ENCODE data around the gene PAPPA2.

PAPPA2 gene

DNA sequence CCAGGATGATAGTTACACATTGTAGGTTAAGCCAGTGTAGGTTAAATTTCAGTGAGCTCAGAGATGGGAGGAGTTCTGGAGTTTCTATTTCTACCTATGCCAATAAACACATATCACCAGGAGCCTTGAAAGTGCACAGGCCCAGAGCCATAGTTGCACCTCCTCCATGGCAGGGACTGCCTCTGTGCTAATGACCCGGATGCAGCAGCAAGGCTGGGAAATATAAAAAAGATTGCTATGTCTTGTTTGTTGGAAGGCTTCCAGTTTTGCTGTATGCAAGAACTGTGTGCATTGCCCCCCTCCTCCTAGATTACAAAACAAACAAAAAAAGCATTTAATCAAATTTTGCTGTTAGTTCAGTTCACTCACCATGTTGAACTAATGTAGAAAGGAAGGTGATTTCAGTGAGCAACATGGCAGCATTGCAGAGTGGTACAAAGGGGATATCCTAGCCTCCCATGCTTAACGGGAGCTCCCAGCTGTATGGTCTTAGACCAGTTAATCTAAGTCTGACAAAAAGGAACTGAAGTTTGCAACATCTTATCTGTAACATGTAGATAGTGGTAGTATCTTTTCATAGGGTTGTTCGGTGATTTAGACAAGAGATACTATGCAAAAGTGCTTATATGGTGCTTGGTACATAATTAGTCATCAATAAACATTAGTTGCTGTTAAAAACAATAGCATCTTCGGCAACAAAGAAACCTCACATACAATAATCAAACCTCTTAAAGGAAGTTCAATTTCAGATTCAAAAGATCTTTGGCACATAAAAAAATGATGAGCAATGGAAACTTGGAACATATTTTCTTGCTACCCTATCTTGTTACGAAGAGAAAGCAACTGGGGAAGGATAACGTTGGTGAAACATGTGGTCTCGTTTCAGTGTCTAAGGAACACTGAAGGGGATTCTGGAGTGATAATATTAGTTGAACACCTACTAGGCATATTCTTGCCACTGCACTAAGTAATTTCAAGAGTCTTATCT, 392.1 kb downstream of the PAPPA2 start:
- no peak for DNase-seq (ENCODE audit: low spot score)

DNA sequence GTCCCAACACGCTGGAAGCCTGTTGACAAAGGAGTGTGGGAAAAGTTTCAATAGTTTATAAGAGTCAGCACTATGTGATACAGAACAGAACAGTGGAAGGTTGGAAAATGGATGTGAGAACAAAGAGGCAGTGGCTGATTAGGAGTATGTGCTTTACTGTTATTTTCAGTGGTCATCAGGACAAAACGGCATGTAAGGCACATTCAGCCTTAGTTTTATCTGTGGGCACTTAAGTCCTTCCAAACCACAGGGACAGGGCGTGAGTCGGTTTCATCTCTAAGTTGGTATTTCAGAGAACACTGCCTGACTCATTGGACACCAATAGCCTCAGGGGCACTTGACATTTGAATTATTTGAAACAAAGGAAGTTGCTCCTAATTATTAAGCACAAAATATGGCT, 394.7 kb downstream of the PAPPA2 start:
- DNase-seq (ENCODE audit: low spot score): no peak

DNA sequence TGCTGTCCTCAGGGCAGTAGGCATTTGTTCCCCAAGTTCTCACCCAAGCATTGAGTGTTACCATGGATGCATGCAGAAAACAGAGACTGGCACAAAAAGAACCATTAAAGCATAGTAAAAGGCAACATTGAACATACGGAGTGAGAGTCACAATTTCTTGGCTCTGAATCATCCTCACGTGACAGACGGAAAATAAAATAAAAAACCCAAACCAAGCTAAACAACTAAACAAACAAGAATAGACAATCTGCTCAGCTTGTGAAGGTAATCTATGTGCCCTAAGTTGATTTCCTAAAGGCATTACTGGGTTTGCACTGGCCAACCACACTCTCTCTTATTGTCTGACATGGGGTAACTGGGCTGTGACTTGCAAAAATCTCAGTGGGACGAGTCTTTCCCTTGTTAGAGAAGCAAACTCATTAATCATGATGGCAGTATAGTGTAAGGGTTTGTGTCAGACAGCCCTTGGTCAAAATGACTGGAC, 395.5 kb downstream of the PAPPA2 start:
- DNase-seq (ENCODE audit: low spot score): no peak

DNA sequence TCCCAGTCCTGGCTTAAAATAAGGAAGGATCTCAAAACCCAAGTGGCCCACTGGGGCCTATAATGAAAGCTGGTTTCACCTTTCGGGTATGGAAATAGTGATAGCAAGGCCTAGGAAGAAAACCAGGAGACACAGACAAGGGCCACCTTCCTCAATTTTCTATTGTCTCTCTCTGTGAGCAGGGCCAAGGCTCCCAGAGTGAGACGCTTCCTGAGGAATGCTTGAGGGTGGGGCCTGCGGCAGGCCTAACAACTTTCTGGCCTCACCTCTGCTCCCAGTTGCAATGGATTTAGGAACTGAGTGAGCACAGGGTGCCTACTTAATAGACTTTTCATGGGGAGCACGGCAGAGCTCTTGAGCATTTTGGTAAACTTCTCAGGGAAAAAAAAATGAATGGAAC, 400.6 kb downstream of the PAPPA2 start:
- no peak for DNase-seq (ENCODE audit: low spot score)

DNA sequence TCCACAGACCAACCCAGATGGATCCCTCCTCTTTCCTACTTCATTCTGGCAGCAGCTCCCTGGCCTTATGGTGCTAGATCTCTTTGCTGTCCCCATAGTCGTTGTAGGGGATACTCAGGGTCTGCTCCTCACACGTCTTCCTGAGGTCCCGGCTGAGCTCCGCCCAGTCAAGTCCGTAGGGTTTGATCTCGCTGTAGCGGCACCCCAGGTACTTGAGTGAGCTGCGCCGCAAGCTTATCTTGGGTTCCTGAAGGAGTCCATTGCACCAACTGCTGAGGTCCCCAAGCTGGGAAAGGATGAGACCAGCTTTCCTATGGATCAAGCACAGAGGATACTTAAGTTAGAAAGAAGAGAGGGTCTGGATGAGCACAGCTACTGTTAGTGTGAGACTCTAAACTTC, 401.2 kb downstream of the PAPPA2 start:
- no peak for DNase-seq (ENCODE audit: low spot score)

DNA sequence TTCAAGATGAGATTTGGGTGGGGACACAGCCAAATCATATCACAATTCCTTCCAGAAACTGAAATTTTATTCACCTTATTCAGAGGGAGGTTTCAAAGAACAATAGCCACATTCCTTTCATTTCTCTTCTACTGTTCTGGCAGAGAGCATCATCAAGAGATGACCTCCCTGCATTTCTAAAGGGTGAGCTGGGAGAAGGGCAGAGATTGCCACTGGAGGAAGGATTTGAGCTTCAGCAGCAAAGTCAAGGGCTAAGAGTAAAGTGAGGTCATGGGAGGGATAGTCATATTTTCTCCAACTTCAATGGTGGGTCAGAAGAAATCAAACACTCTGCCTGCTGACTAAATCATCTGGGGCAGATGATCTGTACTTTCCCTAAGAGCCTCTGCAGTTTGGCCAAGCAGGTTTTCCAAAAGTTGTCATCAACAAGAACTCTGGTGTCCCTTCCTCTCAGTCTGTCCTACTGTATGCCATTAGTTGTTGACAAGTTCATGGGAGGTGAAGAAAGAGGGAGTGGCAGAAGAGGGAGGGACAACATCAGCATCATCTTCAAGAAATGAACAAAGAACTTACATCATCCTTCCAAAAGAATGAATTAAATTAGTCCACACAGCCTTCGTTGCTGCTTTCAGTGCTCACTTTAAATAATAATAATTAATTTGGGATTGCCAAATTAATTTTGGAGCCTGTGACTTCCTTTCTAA, 403.2 kb downstream of the PAPPA2 start:
- no peak for DNase-seq (ENCODE audit: low spot score)

DNA sequence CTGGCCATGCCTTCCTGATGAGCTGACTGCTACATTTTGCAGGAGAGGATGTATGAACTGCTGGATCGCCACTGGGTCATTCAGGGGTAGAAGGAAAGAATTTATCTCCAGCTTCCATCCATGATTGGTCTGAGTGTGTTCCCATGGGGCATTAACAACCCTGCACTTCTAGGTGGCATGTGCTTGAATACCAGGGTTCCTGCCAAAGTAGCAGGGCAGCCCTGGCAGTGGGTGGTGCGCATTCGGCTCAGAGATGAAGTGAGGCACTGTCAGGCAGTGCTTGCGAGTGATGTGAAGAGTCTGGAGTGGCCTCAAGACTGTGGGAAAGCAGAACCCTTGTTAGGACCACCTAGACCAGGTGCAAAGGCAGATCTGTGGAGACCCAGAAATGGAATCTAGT, 406.6 kb downstream of the PAPPA2 start:
- DNase-seq (ENCODE audit: low spot score): no peak

DNA sequence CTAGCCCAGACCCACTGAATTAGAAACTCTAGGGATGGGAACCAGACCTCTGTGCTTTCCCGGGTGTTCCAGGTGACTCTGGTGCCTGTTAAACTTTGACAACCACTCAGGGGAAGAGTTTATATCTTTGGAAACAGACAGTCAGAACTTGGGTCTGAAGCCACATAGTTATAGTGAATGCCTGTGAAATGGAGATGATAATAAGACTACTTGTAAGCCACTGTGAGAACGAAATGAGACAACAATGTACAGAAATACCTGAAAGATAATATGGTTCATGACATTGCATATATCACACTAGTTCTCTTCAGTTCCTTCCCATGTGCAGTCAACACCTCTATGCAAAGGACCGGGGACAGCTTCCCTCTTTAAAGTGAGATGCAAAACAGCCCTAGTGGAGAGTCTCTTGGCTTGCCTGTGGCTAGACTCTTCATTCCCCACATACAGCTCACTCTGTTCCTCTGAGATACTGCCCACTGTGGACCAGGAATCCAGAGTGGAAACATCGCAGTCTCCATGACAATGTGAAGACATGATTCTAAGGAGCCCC, 414.1 kb downstream of the PAPPA2 start:
- DNase-seq (ENCODE audit: low spot score): no peak

DNA sequence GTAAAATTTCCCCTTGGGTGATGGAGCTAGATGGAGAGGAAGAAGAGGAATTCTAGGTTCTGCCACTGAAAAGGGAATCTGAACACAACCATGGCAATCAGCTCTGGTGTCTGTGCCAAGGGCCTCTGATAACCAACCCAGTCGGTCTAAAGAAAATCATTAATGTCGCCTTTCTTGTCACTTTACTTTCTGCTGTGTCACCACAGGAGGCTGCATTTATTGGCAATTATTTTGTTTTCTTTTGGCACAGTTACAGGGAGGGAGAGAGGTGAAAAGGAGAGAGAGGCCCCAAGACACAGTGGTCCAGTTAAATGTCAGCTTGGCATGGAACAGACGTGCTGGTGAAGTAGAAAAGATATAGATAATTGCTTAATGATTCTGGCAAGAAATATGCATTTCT, 414.6 kb downstream of the PAPPA2 start:
- DNase-seq (ENCODE audit: low spot score): no peak

DNA sequence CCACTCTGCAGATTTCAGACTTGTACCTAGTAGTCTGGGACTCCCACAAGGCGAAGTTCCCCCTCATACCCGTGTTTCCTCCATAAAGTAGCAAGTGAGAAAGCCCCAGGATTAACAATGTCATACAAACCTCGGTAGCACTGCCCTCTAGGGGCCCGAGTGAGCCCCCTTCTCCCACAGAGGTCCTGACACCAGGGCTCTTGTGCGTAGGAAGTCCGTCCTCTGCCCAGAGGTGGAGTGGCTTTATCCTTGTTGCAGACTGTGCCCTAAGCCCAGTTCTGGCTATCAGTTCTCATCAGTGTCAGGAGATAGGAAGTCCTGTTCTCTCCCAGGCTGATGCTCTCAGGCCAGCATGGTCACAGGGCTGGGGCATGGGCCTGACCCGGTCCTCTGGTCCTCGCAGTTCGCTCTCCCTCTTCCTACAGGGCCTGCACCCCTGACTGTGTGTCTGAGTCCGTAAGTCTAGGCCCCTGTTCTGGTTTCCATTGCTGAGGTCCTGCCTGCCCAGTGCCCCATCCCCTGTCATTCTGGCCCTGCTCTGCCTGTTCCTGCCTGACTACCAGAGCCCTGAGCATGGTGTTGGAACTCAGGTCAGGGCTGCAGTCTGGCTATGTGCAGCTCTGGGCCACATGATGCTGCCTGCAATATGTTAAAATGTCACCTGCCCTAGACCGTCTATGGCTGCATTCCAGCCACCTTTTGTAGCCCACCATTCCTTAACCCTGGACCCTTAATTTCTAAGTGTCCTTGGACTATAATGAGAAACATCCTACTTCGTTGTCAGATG, 416.0 kb downstream of the PAPPA2 start:
- DNase-seq (ENCODE audit: low spot score): no peak

DNA sequence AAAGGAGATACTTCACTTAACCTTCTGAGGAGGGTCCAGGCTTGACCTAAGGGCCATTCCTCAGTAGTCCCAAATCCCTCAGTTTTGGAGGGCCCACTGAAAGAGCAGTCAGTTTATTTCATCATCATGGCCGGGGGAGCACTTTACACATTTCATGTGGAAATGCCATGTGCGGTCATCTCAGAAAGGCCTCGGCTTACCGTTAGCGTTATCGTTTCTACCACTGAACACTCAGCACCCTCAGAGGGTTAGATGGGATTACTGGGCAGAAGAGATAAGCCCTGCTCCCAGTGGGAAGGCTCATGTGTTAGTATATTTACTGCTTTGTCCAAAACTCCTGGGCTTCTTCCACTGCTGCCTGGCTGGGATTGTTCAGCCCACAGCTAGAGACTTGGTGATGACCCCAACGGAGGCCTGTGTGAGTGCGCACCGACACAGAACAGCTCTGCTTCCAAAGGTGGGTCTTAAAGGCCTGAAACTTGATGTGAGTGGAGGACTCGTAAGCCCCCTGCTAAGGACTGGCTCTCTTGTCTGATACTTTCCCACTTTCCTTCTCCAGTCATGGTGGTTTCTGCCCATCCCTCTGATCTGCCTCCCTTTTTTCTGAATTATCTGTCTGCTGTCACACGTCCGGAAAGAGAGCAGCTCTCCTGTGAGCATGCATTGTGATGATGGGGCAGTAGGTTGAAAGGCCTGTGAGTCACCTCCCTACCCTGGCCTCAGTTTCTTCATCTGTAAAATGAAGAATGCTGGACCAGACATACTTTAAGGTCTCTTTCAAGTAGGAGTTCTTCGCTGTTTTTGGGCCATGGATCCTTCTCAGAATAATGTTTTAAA, 417.0 kb downstream of the PAPPA2 start:
- DNase-seq (ENCODE audit: low spot score): no peak

DNA sequence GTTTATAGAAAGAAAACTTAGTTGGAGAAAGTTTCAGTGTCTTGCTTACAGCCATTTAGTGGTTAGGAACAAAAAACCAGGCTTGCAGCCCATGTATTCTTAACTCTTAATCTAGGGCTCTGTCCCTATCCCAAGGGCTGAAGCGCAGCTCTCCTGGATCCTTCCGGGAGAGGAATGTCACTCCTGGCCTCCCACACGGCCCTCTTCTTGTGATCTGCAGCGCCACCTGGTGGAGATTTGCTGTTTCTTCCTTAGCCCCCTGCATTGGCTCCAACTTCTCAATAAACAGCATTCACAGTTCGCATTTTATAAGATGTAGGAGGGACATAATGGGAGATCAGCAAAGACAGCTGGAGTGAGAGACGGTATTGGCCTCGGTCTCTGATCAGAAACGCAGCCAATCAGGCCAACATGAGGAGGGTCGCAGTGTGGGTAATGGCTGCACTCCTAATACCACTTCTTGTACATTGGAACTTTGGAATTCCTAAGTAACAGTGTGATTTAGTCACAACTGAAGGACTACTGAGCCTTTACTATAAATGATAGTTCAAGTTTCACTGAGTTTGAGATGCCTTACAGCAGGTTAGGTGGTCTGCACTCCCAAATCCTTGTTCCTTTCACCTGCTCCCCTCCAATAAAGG, 418.1 kb downstream of the PAPPA2 start:
- peak; percentile 73 for DNase-seq (ENCODE audit: low spot score)

DNA sequence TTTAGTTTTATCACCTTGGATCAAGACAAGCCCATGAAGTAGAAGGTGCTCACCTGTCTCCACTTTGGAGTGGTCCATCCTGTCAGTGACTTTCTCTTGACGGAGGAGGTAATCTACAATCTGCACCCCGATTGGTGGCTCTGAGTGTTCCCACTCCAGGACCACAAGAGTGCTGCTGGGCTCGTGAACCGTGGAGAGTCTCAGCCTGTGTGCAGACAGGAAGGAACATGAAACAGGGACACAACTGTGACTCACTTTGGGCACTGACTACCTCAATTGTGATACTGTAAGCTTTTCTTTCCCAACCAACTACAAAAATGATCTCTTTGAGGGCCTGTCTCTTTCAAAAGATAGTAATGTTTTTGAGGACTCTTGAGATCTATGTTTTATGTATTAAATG, 421.3 kb downstream of the PAPPA2 start:
- no peak for DNase-seq (ENCODE audit: low spot score)

DNA sequence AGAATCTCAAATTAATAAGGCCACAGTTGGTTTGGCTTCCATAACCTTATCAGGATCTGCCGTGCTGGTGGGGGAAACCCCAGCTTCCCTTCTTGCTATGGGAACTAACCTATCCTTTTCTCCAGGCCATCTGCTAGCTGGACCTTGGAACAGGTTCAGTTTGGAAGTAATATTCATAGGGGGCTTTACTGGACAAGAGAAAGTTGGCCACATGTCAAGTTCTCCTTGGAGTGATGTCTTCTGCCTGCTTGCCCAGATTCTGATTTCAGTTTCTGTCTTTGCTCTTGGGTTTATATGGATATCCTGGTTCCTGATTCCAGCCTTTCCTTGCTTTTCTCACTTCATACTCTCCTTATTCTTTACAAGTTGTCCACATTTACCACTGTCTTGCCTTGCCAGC, 421.9 kb downstream of the PAPPA2 start:
- DNase-seq (ENCODE audit: low spot score): no peak

DNA sequence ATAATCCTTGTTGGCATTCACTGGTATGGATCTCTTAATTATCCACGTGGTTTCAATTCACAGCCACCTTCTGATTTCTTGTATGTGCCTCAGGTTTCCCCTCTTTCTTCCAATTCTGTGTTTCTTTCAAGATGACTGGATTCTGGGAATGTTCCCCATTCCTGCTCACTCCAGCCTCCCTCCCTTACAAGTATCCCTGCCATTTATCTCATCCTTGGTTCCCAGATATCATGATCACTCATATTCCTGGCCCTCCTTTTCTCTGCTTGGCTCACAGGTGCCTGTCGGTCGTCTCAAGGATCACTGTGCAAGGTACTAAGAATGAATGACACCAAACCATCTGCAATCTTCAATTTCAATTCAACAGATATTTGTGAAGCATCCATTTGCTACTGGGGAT, 422.4 kb downstream of the PAPPA2 start:
- no peak for DNase-seq (ENCODE audit: low spot score)

DNA sequence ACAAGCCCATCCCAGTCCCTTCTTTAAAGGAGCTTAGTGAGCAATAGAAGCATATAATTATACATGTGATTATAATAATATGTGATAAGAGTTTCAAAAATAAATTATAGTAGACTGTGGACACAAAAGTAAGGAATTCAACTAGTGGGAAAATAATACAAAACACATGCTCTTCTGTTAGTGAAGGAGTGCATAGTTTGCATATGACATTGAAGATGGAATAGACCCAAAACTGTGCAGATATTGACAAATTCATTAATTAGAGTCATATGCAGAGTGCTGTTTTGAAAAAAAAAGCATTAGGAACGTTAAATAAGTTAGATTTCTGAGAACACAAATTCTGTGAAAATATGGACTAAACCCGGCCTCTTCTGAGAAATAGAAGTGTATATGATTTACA, 422.8 kb downstream of the PAPPA2 start:
- no peak for DNase-seq (ENCODE audit: low spot score)

DNA sequence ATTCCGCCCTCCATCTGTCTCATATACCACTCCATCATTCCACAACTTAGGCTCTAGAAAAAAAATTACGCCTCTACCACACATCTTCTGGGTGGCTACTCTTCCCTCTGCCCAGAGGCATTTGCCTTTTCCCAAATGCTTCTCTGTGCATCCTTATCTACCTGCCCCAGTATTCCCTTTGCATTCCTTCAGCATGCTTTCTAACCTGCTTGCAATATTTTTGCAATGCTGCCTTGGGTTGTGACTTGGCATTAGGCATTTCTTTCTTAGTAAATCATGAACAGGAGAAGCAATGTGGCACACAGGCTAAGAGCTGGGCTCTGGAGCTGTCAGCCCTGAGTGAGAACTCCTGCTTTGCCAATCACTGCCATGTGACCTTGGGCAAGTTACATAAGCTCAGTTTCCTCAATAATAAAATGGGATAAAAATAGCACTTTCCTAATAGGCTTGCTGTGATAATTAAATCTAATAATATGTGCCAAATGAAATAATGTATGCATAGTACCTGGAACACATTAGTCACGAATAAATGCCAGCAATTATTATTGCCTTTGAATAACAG, 425.6 kb downstream of the PAPPA2 start:
- no peak for DNase-seq (ENCODE audit: low spot score)

DNA sequence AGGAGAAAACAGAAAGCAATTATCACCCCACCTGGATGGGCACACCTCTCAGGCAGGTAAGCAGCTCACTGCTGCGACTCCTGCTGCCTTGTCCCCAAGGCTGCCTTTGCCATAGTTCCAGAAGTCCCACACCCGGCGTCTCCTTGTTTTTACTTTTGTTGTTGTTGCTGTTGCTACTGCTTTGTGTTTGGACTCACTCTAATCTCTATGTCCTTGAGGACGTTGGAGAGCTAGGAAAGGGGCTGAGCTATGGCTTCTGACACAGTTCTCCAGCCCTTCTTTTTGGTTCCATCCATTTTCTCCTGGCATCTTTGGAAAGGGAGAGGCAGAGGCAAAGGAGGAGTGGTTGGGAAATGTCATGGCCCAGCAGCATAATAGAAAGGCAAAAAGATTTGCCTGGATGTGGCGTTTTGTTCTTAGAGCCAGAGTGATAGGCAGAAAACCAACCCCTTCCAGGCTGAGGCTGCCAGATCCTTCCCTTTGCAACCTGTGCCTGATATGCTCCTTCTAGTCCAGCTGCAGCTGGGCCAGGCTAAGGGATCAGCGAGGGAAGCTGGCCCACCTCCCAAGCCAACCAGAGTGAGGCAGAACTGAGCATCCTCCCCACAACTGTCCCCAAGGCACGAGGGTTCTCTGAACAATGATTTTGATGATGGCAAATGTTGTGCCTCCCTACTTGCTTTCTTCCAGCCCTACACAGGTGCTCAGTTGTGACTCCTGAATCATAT, 430.8 kb downstream of the PAPPA2 start:
- DNase-seq (ENCODE audit: low spot score): no peak

DNA sequence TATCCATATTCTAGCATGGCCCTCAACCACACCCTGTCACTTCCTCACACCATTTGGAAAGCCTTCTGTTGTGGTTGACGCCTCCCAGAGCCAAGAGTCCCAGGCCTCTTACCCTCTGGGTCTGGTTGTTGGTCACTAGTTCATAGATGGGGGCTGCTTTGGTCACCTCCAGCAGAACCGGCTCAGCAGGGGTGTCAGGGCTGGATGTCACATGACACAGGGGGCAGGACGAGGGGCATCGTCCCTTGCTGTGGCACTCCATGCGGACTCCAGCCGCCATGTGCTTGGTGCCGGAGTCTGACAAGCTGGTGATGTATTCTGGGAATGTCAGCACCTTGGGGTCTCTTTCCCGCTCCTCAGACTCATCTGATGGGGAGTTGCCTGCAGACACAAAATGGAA, 431.5 kb downstream of the PAPPA2 start:
- no peak for DNase-seq (ENCODE audit: low spot score)

All from left forelimb (tissue), 1 donor.